HG02885 (cell line): ENCODE results near the gene ITGA3.

Experiments used
- ATAC-seq: cut with Tn5 transposase; IDR thresholded peaks from one replicate; pipeline ENCODE4 v1.9.1; 2021; ENCODE audit warnings: mild to moderate bottlenecking; ENCODE audit not compliant: unreplicated experiment, poor library complexity

The ITGA3 gene

DNA sequence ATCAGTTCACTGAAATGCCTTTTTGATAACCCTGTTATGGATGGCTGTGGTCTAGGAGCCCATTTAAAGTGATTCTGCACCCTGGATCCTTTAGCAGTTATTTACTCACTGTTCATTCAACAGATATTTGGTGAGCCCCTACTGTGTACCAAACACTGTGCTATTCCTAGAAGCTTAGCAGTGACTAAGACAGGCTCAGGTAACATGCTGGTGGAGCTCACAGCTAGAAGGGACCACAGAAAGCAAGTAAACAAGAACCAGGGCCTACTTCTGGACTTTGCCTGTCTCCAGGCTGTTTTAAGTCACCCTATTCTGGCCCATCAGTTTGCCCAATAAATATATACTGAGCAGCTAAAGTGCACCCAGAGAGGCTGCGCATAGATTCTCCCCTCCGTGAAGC is 11.1 kb downstream of the ITGA3 start:
- no peak for ATAC-seq

DNA sequence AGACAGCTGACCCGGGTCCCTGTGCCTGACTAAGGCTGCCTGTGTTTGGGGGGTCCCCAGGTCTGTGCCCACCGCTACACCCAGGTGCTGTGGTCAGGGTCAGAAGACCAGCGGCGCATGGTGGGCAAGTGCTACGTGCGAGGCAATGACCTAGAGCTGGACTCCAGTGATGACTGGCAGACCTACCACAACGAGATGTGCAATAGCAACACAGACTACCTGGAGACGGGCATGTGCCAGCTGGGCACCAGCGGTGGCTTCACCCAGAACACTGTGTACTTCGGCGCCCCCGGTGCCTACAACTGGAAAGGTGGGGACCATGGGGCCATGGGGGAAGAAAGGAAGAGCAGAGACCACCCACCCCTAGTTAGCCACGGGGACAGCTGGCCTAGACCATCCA is 12.1 kb downstream of the ITGA3 start:
- ATAC-seq = no peak

DNA sequence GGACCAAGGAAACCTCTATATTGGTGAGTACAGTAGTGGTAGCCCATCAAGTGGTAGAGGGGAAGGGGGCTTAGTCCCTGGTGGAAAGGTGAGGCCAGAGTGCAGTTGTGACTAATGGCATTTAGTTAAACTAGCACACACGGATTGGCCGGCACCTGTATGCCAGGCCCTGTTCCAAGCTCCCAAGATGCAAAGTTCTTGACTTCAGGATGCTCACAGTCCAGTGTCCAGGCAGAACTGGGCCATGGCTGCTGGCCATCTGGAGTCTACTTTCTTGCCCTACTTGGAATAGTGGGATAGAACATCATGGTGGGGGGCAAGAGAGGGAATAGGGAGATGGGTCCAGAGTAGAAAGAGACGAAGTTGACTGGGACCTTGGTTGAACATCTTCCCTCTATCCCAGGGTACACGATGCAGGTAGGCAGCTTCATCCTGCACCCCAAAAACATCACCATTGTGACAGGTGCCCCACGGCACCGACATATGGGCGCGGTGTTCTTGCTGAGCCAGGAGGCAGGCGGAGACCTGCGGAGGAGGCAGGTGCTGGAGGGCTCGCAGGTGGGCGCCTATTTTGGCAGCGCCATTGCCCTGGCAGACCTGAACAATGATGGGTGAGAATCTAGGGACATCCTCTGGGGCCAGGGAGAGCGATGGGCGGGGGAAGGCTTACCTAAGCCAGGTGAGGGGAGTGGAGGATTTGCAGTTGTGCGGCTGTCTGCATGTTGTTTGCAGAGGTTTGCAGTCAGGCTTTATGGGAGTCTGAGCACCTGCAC is 15.2 kb downstream of the ITGA3 start:
- ATAC-seq = no peak

DNA sequence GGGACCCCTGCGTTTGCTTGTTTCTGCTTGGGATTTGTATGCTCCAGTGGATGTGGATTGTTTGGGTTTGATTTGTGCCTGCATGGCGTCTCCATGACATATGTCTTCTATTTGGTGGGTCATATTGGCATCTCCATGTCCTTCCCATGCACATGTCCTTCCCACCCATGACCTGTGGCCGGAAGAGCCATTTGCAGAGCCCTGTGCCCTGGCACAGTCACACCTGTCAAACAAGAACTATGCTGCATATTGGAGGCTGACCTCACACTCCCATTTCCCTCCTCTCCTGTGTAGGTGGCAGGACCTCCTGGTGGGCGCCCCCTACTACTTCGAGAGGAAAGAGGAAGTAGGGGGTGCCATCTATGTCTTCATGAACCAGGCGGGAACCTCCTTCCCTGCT is 15.8 kb downstream of the ITGA3 start:
- no peak for ATAC-seq

DNA sequence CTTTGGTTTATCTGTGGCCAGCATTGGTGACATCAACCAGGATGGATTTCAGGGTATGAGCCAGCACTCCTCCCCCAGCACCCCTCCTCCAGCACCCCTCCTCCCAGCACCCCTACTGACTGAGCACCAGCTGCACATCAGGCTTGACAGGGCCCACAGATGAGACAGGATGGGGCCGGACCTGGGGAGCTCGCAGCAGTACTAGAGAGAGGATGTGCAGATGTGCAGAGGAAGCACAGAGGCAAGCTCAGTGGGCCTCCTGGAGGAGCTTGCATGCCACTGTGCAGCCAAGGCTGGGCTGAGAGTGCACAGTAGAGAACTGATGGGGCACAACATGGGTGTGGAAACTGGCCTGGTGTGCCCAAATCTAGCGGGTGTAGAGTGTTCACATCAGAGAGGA is 16.2 kb downstream of the ITGA3 start:
- ATAC-seq = no peak

DNA sequence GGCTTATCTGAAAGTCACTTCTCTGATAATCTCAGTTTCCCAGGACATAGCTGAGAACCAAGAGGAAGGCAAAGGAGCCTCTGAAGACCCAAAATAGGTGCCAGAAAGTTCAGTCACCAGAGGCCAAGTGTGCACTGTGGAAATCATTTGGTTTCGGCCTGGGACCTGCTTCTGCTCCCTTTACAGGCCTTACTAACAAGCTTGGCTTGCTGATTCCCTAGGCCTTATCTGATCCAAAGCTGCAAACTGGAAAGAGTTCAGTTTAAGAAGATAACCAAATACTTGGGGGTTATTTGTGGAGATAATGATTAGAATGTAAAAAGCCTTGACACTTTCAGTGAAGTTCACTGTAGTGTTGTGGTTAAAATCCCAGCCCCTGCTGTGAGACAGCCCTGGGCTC is 17.0 kb downstream of the ITGA3 start:
- ATAC-seq = no peak

DNA sequence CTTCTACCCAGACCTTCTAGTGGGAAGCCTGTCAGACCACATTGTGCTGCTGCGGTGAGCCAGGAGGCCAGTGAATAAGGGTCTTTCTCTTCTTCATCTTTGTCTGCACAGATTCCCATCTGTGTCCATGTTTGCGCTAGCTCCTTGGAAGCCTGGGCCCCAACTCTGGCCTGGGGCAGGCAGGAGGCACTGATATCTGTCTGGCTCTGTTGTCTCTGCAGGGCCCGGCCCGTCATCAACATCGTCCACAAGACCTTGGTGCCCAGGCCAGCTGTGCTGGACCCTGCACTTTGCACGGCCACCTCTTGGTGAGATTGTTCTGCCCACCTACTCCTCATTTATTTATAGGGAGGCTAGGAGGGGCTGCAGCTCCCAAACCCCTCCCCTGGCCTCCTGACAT is 18.3 kb downstream of the ITGA3 start:
- no peak for ATAC-seq

DNA sequence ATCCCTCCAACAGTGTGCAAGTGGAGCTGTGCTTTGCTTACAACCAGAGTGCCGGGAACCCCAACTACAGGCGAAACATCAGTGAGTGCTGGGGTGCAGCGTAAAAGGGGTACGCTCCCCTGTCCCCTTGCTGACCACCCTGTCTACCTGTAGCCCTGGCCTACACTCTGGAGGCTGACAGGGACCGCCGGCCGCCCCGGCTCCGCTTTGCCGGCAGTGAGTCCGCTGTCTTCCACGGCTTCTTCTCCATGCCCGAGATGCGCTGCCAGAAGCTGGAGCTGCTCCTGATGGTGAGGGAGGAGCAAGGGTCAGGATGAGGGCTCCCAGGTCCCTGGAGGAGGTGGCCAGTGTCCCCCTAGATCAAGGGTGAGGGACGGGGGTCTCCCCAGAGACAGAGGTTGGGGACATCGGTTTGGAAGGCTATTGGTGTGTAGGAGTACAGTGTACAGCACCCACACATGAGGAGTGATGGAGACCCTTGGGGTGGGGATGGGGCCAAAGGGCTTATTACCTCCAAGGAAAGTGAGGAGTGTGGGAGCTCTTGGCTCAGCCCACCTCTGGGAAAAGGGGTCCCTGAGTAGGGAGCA is 19.6 kb downstream of the ITGA3 start:
- no peak for ATAC-seq

DNA sequence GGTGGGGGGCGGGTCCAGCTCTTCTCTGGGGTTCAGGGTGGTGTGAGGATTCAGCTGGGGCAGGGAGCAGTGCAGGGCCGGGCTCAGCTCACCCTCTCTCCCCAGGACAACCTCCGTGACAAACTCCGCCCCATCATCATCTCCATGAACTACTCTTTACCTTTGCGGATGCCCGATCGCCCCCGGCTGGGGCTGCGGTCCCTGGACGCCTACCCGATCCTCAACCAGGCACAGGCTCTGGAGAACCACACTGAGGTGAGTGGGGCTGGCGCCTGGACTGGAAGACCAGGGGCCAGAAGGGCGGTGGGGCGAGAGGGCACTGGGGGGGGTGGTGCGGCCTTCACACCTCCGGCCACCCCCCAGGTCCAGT is 20.3 kb downstream of the ITGA3 start:
- no peak for ATAC-seq

DNA sequence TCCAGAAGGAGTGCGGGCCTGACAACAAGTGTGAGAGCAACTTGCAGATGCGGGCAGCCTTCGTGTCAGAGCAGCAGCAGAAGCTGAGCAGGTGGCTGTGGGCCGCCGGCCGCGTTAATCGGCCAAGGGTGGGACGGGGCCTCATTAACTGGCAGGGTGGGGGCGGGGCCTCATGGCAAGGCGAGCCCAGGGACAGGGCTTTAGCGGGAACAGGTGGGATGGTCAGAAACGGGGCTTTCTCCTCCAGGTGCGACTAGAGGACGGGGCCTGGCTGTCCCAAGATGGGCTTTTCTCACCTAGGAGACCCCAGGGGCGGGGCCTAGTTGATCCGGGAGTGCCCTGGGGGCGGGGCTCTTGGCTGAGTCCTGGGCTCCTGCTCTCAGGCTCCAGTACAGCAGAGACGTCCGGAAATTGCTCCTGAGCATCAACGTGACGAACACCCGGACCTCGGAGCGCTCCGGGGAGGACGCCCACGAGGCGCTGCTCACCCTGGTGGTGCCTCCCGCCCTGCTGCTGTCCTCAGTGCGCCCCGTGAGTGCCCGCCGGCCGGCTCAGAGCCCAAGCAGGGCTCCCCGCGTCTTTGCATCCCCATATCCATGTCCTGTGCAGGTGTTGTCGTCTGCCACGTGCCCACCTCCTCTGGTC is 20.8 kb downstream of the ITGA3 start:
- no peak for ATAC-seq

DNA sequence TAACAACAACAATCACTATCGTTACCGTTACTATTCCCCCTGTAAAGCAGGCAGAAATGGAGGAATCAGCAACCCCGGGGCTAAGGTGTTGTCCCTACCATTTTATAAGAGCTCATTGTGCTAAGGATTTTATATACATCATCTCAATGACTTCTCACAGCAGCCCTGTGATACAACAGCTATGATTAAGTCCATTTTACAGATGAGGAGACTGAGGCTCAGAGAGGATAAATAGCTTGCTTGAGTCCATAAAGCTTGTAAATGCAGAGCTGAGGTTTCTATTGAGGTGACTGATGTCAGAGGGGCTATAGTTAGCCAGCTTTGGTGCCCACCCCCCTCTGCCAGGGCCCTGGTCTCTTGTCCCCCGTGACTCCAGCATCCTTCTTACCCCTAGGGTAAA is 22.5 kb downstream of the ITGA3 start:
- no peak for ATAC-seq

DNA sequence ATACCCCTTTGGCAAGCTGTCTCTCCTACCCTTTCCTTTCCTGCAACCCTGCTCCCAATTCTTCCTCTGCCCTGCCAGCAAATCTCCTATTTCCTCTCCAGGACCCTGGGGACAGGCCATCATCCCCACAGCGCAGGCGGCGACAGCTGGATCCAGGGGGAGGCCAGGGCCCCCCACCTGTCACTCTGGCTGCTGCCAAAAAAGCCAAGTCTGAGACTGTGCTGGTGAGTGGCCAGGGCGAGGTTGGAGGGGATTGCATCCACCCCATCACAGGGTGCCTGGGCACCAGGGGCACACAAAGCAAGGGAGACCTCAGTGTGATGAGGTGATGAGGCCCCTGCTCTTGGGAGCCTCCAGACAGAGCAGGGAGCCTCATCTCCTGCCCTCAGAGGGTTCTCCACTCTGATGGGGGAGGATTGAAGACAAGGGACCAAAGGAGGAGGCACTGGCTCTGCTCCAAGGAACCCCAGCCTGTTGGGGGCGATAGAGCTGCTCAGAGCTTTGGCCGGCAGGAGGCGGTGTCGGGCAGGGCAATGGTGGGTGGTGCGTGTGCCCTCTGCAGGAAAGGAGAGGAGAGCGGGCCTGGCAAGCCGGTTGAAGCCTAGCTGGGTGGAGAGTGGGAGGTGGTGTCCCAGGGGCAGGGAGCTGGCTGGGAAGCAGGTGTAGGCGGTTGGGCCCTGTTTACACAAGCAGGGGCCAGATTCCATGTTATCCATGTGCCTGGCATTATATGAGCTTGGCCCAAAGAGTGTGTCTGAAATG is 23.6 kb downstream of the ITGA3 start:
- no peak for ATAC-seq

DNA sequence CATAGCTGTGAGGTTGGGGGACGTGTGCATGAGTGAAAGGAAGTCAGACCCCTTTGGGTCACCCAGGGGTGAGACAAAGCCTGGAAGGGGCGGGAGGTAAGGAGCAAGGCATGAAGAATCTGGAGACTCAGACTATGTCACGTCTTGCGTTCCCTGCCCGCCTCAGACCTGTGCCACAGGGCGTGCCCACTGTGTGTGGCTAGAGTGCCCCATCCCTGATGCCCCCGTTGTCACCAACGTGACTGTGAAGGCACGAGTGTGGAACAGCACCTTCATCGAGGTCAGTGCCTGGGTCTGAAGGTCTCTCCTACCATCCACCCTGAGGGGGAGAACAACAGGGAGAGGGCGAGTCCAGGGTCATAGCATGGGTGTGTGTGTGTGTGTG is 24.2 kb downstream of the ITGA3 start:
- no peak for ATAC-seq

DNA sequence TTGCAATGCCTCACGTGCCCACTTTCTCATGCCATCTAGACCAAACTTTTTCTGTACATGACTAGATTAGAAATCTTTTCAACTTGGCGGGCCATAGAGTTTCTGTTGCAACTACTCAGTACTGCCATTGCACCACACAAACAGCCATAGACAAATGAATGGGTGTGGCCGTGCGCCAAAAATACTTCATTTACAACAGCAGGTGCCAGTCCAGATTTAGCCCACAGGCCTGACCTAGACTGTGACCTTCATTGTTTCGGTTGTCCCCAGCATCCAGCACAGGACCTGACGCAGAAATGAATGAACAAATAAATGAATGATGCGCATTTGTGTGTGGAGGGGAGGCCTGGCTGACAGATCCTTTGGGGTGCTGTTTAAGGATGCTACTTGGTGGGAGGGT is 24.9 kb downstream of the ITGA3 start:
- no peak for ATAC-seq

DNA sequence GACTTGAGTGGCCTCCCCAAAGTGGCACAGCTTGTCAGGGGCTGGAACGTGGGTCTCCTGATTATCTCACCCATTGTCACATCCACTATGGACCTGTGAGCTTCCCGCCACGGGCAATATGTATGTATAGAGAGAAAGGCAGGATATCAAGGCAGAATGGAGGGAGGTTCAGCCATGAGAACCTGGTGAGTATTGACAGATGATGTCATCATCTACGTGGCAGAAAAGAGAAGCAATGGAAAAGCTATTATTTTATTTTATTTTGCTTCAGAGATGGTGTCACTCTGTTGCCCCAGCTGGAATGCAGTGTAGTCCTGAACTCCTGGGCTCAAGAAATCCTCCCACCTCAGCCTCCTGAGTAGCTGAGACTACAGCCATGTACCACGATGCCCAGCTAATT is 25.8 kb downstream of the ITGA3 start:
- ATAC-seq = no peak

DNA sequence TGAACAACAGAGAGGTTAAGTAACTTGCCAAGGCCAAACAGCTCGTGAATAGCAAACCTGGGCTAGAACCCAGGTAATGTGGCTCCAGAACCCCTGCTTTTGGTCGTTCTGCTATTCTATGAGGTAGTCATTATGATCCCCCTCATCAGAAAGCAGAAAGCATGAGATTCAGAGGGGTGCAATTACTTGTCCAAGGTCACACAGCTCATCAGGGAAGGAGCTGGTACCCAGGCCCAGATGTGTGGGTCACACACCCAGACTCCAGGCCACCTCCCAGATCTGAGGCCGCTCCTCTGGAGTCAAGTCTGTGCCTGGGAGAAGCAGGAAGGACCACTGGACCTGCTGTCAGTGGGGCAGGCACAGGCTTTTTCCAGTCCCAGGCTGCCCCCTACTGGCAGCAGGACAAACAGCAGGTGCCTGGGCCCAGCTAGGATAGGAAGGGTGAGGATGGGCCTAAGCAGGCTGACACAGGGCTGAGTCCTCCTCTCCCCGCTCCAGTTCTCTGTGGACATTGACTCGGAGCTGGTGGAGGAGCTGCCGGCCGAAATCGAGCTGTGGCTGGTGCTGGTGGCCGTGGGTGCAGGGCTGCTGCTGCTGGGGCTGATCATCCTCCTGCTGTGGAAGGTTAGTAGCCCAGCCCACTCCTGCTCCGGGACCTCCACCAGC is 31.5 kb downstream of the ITGA3 start:
- peak; percentile 66 for ATAC-seq

DNA sequence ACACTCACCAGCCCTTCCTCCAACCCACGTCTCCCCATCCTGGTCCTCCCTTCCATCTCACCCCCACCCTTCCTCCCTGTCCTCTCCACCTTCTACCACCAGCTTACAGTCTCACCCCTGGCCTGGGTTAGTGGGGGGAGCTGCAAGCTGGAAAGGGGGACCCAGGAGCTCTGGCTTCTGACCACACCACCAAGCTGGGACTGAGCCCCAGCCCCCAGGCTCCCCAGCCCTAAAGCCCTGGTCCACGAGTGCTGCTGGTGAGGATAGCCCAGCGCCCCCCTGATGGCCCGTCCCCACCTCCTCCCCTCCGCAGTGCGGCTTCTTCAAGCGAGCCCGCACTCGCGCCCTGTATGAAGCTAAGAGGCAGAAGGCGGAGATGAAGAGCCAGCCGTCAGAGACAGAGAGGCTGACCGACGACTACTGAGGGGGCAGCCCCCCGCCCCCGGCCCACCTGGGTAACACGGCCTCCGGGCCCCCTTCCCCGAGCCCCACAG is 32.0 kb downstream of the ITGA3 start:
- ATAC-seq = no peak

DNA sequence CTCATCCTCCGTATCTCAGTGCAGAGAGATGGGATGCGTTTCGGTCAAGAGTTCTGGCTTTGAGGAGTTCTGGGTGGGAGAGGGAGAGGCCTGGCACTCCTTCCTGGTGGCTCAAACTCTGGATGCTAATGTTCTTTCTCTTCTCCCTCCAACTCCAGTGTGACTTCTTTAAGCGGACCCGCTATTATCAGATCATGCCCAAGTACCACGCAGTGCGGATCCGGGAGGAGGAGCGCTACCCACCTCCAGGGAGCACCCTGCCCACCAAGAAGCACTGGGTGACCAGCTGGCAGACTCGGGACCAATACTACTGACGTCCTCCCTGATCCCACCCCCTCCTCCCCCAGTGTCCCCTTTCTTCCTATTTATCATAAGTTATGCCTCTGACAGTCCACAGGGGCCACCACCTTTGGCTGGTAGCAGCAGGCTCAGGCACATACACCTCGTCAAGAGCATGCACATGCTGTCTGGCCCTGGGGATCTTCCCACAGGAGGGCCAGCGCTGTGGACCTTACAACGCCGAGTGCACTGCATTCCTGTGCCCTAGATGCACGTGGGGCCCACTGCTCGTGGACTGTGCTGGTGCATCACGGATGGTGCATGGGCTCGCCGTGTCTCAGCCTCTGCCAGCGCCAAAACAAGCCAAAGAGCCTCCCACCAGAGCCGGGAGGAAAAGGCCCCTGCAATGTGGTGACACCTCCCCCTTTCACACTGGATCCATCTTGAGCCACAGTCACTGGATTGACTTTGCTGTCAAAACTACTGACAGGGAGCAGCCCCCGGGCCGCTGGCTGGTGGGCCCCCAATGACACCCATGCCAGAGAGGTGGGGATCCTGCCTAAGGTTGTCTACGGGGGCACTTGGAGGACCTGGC is 33.3 kb downstream of the ITGA3 start:
- ATAC-seq = no peak

DNA sequence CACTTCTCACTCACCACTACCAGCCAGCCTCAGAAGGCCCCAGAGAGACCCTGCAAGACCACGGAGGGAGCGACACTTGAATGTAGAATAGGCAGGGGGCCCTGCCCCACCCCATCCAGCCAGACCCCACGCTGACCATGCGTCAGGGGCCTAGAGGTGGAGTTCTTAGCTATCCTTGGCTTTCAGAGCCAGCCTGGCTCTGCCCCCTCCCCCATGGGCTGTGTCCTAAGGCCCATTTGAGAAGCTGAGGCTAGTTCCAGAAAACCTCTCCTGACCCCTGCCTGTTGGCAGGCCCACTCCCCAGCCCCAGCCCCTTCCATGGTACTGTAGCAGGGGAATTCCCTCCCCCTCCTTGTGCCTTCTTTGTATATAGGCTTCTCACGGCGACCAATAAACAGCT is 34.2 kb downstream of the ITGA3 start:
- ATAC-seq = no peak
